ENCODE results near the gene WRNIP1. TPM values are rescaled to one million over a fixed set of nuclear protein-coding genes. Genes with fewer than 3 reads are reported as not detected.

Gene WRNIP1
- total RNA-seq, 1 experiment from 2014 or later, result 38.1 TPM

DNA sequence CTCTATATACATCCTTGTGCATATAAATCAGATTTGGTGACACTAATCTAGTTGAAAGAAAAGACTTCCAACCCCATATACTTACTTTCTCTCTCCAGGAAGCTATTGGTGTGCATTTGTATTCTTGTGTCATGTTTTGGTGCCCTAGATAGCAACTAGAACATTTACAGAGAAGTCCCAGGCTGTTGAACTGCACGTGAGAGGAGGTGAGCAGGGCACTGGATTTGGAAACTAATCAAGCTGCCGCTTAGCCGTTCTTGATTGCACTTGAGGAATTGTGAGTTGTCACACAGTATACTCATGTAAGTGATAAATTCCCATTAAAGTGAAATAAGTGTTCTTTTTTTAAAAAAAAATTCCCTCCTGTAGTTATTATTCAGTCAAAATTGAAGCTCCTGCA, 7.6 kb downstream of the WRNIP1 start:
- TF ChIP-seq, protein P1, sequence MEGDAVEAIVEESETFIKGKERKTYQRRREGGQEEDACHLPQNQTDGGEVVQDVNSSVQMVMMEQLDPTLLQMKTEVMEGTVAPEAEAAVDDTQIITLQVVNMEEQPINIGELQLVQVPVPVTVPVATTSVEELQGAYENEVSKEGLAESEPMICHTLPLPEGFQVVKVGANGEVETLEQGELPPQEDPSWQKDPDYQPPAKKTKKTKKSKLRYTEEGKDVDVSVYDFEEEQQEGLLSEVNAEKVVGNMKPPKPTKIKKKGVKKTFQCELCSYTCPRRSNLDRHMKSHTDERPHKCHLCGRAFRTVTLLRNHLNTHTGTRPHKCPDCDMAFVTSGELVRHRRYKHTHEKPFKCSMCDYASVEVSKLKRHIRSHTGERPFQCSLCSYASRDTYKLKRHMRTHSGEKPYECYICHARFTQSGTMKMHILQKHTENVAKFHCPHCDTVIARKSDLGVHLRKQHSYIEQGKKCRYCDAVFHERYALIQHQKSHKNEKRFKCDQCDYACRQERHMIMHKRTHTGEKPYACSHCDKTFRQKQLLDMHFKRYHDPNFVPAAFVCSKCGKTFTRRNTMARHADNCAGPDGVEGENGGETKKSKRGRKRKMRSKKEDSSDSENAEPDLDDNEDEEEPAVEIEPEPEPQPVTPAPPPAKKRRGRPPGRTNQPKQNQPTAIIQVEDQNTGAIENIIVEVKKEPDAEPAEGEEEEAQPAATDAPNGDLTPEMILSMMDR (conservative IDR thresholded peaks at IDR 0.05), result no peak
- no peak overlapping the region for H2BK120ac ChIP-seq (ENCODE audit: low read depth, low read length, poor library complexity, severe bottlenecking)
- no peaks in the 10 kb centered on the region for H4K20me1 ChIP-seq (ENCODE audit: control insufficient read depth, insufficient read depth, insufficient read length)

More for the DNA sequence above, 7.6 kb downstream of the WRNIP1 start:
- Histone ChIP-seq H3K23me2 (ENCODE audit: insufficient read length, low read depth, low read length, poor library complexity, severe bottlenecking) (no peaks in the 10 kb centered on the region), H2BK20ac (ENCODE audit: low read depth, low read length, poor library complexity, severe bottlenecking) (no peak overlapping the region), H2BK5ac (ENCODE audit: insufficient read length, low read length) (no peak overlapping the region), H3K4me1 (ENCODE audit: insufficient read depth, low read length) (peaks cover 3% of the 10 kb centered on the region; the same call in 1 of the 2 replicates), H3K9ac (ENCODE audit: extremely low read depth, insufficient read length, low read length) (no peak overlapping the region), H3K4ac (ENCODE audit: low read depth, low read length) (no peak overlapping the region), H2BK15ac (ENCODE audit: low read depth, low read length) (no peak overlapping the region), H2AK5ac (ENCODE audit: insufficient read length, low read length) (no peak overlapping the region), H3K23ac (ENCODE audit: insufficient read length, low read depth, low read length) (no peak overlapping the region), H2AFZ (ENCODE audit: low read length) (no peak overlapping the region), H2BK12ac (ENCODE audit: insufficient read length, low read depth, low read length) (no peak overlapping the region), H4K8ac (replicated peaks; ENCODE audit: insufficient read length, low read depth, low read length) (no peak overlapping the region), H3K9me3 (ENCODE audit: control insufficient read depth, low read depth, low read length) (no peaks in the 10 kb centered on the region), H3T11ph (ENCODE audit: low read length) (no peak overlapping the region), H3K79me1 (ENCODE audit: insufficient read depth, low read depth, low read length, poor library complexity, severe bottlenecking) (peaks cover 5% of the 10 kb centered on the region), H3K79me2 (ENCODE audit: insufficient read depth, low read length) (peaks cover 14% of the 10 kb centered on the region; the same call in 1 of the 2 replicates), H4K5ac (ENCODE audit: insufficient read length, low read depth, low read length) (no peak overlapping the region), H3K18ac (ENCODE audit: insufficient read length, low read depth, low read length) (no peak overlapping the region), H4K91ac (ENCODE audit: insufficient read length, low read depth, low read length) (no peak overlapping the region), H3K14ac (ENCODE audit: insufficient read depth, low read length) (no peak overlapping the region), H3K27ac (ENCODE audit: insufficient read length, low read depth, low read length) (no peak overlapping the region), H3K27me3 (ENCODE audit: insufficient read depth, low read length) (no peaks in the 10 kb centered on the region), H3K4me2 (ENCODE audit: insufficient read depth, insufficient read length, low read length) (no peak overlapping the region), H3K56ac (ENCODE audit: insufficient read length, low read depth, low read length) (no peak overlapping the region)
- Mint-ChIP-seq H3K4me3 (no peak overlapping the region), H3K9me3 (no peaks in the 10 kb centered on the region), H3K27me3 (ENCODE audit: low read depth) (no peaks in the 10 kb centered on the region), H3K4me1 (peaks cover 30 to 33% of the 10 kb centered on the region in 2 experiments), H3K27ac (no peak overlapping the region), H3K36me3 (ENCODE audit: insufficient read depth in 1 of 3, low read depth in 3 of 3) (peaks cover 16 to 32% (median 18%) of the 10 kb centered on the region in 3 experiments)
- no CpG with 5 or more reads among the region's 3 CpGs for whole genome bisulfite sequencing (ENCODE audit: extremely low coverage, insufficient read length, low lambda C conversion rate)
- no peak for DNase-seq
